Esophagus squamous epithelium (tissue), 5 donors: ENCODE measurements around the gene PXT1. TPM values are rescaled to one million over a fixed set of nuclear protein-coding genes. Genes with fewer than 3 reads are reported as not detected.

Experiments used
- DNase-seq: peaks from one replicate; lab custom pipeline; 2025; lab: John Stamatoyannopoulos, UW
- H3K27ac ChIP-seq, 4 donors: fragments of 200-600 bp; sonication (generic); one replicate each; pipeline ENCODE4 v1.5.1; 2016 to 2019; ENCODE audit warnings: mild to moderate bottlenecking in 1 of 4
- H3K27me3 ChIP-seq, 4 donors: fragments of 200-600 bp; sonication (generic); 1 replicate in 3 of 4; 2 replicates in 1 of 4; pipeline versions ENCODE4 v1.5.1 to v1.6.0; 2017 to 2021; ENCODE audit warnings: antibody characterized with exemption in 1 of 4
- H3K36me3 ChIP-seq, 3 donors: fragments of 200-600 bp; sonication (generic); one replicate each; pipeline ENCODE4 v1.5.1; 2016 to 2019
- H3K4me1 ChIP-seq, 3 donors: fragments of 200-600 bp; sonication (generic); one replicate each; pipeline ENCODE4 v1.5.1; 2017 to 2019
- H3K4me3 ChIP-seq, 4 donors: fragments of 200-600 bp; sonication (generic); 1 replicate in 3 of 4; 2 replicates in 1 of 4; pipeline ENCODE4 v1.5.1; 2016 to 2019; ENCODE audit warnings: mild to moderate bottlenecking in 2 of 4, moderate library complexity in 1 of 4
- H3K9me3 ChIP-seq, 3 donors: fragments of 200-600 bp; sonication (generic); one replicate each; pipeline ENCODE4 v1.5.1; 2016 to 2019
- CTCF ChIP-seq, 6 experiments: fragments of 450-650 bp in 4 of 6; fragments of 200-600 bp in 2 of 6; sonication (generic) in 2 of 6; IDR thresholded peaks; one replicate each; pipeline ENCODE4 v1.5.1; 2016 to 2019; ENCODE audit warnings: antibody characterized with exemption in 6 of 6, mild to moderate bottlenecking in 4 of 6, moderate library complexity in 4 of 6
- POLR2A ChIP-seq, 4 donors: fragments of 450-650 bp; IDR thresholded peaks; one replicate each; pipeline ENCODE4 v1.6.1; 2017; ENCODE audit warnings: antibody characterized with exemption in 4 of 4, mild to moderate bottlenecking in 4 of 4, moderate library complexity in 3 of 4
- WGBS, 2 donors: methylation state at CpG; one replicate each; pipeline ENCODE4 v1.1.5; 2018; 5-methylcytosine and 5-hydroxymethylcytosine counted together
- intact Hi-C: fragments of 100-400 bp; cut with DNase I; formaldehyde crosslinking; loops from one replicate; pipeline ENCODE4 v1.15.0; 2022
- total RNA-seq, 4 donors: library from RNA; depleted of rRNA; stranded (reverse); fragments of >200 nt; gene quantifications; one replicate each; pipeline ENCODE4 v1.1.0, GENCODE V29; 2016
- donor health status: DM: yes; HTN: yes; CAD: no.

Gene PXT1
- total RNA-seq, 4 donors from 2014 or later = not detected

GRCh38 chr6:36376742-36377141 is 65.9 kb downstream of the PXT1 start:
- intact Hi-C loops = no loop called here
- Histone ChIP-seq H3K27ac (no peak overlapping the region), H3K4me1 (peaks cover 0 to 24% (median 0%) of the 10 kb centered on the region in 3 donors), H3K36me3 (no peaks in the 10 kb centered on the region), H3K9me3 (no peaks in the 10 kb centered on the region), H3K27me3 (no peaks in the 10 kb centered on the region), H3K4me3 (no peak overlapping the region)
- DNase-seq = no peak
- TF ChIP-seq POLR2A (IDR thresholded peaks at IDR 0.05) = no peak
- WGBS, 2 donors = 62% methylated on average over 6 to 8 of the region's 8 CpGs

GRCh38 chr6:36376183-36376582 is 66.5 kb downstream of the PXT1 start:
- no peak for DNase-seq
- no peaks in the 10 kb centered on the region for H3K36me3 ChIP-seq
- intact Hi-C loops = no loop called here
- WGBS, 2 donors = 93 to 99% methylated on average over 6 to 8 of the region's 8 CpGs
- no peak overlapping the region for H3K27ac ChIP-seq
- H3K4me1 ChIP-seq = peaks cover 0 to 24% (median 0%) of the 10 kb centered on the region in 3 donors
- no peak overlapping the region for H3K4me3 ChIP-seq
- no peaks in the 10 kb centered on the region for H3K9me3 ChIP-seq
- no peaks in the 10 kb centered on the region for H3K27me3 ChIP-seq
- TF ChIP-seq CTCF (IDR thresholded peaks at IDR 0.05) = no peak
- TF ChIP-seq POLR2A (IDR thresholded peaks at IDR 0.05) = no peak

GRCh38 chr6:36375644-36376155 is 67.0 kb downstream of the PXT1 start:
- TF ChIP-seq POLR2A (IDR thresholded peaks at IDR 0.05) = no peak
- TF ChIP-seq CTCF (IDR thresholded peaks at IDR 0.05) = no peak
- H3K9me3 ChIP-seq = no peaks in the 10 kb centered on the region
- 92 to 97% methylated on average over 18 to 20 of the region's 20 CpGs for WGBS, 2 donors
- H3K4me3 ChIP-seq = no peak overlapping the region
- no peaks in the 10 kb centered on the region for H3K27me3 ChIP-seq
- H3K36me3 ChIP-seq = no peaks in the 10 kb centered on the region
- no peak for DNase-seq
- peaks cover 0 to 24% (median 0%) of the 10 kb centered on the region in 3 donors for H3K4me1 ChIP-seq
- no peak overlapping the region for H3K27ac ChIP-seq
- intact Hi-C loops = no loop called here

- DNase-seq = no peak
- Histone ChIP-seq H3K36me3 (no peaks in the 10 kb centered on the region), H3K4me1 (peaks cover 0 to 24% (median 0%) of the 10 kb centered on the region in 3 donors), H3K9me3 (no peaks in the 10 kb centered on the region), H3K27me3 (no peaks in the 10 kb centered on the region), H3K4me3 (no peak overlapping the region), H3K27ac (no peak overlapping the region)
- 79 to 88% methylated on average over 7 to 8 of the region's 8 CpGs for WGBS, 2 donors
- no peak for TF ChIP-seq CTCF (IDR thresholded peaks at IDR 0.05)
- TF ChIP-seq POLR2A (IDR thresholded peaks at IDR 0.05) = no peak
- intact Hi-C loops = no loop called here
Observed at GRCh38 chr6:36374972-36375371, 67.7 kb downstream of the PXT1 start.

- H3K27ac ChIP-seq = no peak overlapping the region
- DNase-seq = no peak
- no peak overlapping the region for H3K4me3 ChIP-seq
- H3K36me3 ChIP-seq = no peaks in the 10 kb centered on the region
- intact Hi-C loops = no loop called here
- no peak for TF ChIP-seq CTCF (IDR thresholded peaks at IDR 0.05)
- TF ChIP-seq POLR2A (IDR thresholded peaks at IDR 0.05) = no peak
- peaks cover 0 to 24% (median 0%) of the 10 kb centered on the region in 3 donors for H3K4me1 ChIP-seq
- 88 to 95% methylated on average over 3 to 4 of the region's 4 CpGs for WGBS, 2 donors
- H3K9me3 ChIP-seq = no peaks in the 10 kb centered on the region
- H3K27me3 ChIP-seq = no peaks in the 10 kb centered on the region
Observed at GRCh38 chr6:36374194-36374593, 68.5 kb downstream of the PXT1 start.
